ENCODE data around the gene TSEN34. TPM values are rescaled to one million over a fixed set of nuclear protein-coding genes. Genes with fewer than 3 reads are reported as not detected.
"Not testable (repeated sequence)": the region's sequence is repeated elsewhere in the genome, so short reads cannot be mapped to it uniquely, and the experiment has no call there.

Gene TSEN34
- total and polyA plus RNA-seq, 3 donors from 2014 or later = 73.1 to 177 (median 162) TPM

DNA sequence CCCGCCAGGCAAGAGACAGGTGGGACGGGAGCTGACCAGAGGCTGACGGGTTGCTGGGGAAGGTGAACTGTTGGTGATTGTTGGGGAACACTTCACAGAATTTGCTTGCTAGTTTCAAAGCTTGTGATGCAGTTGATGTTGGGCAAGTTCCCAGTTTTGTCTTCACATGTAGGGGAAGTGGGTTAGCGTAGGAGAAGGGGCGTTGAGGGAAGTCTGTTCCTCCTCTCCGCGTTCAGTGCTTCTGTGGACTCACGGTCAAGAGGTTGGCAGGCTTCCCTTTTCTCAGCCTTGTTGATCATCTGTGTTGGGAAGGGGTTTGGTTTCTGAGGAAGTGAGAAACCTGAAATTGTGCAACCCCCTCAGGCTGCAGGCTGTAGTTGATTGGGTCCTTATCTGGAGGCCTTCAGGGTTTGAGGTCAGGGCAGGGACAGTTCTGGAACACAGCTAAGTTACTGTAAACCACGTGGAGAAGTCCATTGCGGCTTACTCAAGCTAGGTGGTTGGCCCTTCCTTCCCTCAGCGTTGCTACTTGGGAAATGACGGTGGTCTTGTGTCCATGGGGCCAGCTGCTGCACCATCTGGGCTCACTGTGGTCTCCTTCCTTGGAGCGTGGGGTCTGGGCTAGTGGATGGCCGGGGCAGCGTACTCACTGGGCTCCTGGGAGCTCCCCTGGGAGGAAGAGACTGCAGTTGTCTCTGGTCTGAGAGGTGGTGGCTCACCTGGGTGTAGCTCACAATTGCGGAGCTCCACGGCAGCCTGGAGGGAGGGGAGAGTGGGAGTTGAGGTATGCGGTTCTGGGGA, 17.1 kb downstream of the TSEN34 start:
- peak overlapping the region; percentile 47 to 75 for H3K27ac ChIP-seq
- H3K9me3 ChIP-seq = no peaks in the 10 kb centered on the region
- intact Hi-C loops (cut with DNase I; ENCODE audit: low total_unique reads) = no loop called here
- H3K4me3 ChIP-seq = no peak overlapping the region
- H3K27me3 ChIP-seq = no peaks in the 10 kb centered on the region
- peaks cover 64% of the 10 kb centered on the region for H3K4me1 ChIP-seq
- H3K36me3 ChIP-seq (ENCODE audit: low read depth, missing control alignments) = no peaks in the 10 kb centered on the region
- TF ChIP-seq POLR2A (IDR thresholded peaks at IDR 0.05) = no peak
- peak; percentile 78 for DNase-seq
- 63 to 76% methylated on average over 17 to 18 of the region's 18 CpGs for WGBS, 2 donors

DNA sequence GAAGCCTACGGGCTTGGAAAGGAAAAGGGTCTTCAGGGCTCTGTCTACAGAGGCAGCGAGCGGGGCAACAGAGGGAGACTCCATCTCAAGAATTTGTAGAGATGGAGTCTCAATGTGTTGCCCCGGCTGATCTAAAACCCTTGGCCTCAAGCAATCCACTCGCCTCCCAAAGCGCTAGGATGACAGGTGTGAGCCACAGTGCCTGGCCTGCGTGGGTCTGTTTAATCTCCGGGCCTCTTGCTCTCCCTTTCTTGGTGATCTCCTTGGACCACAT, 17.6 kb downstream of the TSEN34 start:
- Histone ChIP-seq H3K9me3 (no peaks in the 10 kb centered on the region), H3K4me3 (no peak overlapping the region), H3K27me3 (no peaks in the 10 kb centered on the region), H3K27ac (peak overlapping the region; percentile 47 to 75), H3K4me1 (peaks cover 59% of the 10 kb centered on the region), H3K36me3 (ENCODE audit: low read depth, missing control alignments) (no peaks in the 10 kb centered on the region)
- intact Hi-C loops (cut with DNase I; ENCODE audit: low total_unique reads) = no loop called here
- no peak for DNase-seq
- TF ChIP-seq CTCF (IDR thresholded peaks at IDR 0.05) (no peak), POLR2A (IDR thresholded peaks at IDR 0.05) (no peak)
- WGBS, 2 donors = 79 to 84% methylated on average over 8 of the region's 8 CpGs

- intact Hi-C loops (cut with DNase I; ENCODE audit: low total_unique reads) = no loop called here
- no peak for DNase-seq
- Histone ChIP-seq H3K9me3 (no peaks in the 10 kb centered on the region), H3K4me3 (no peak overlapping the region), H3K36me3 (ENCODE audit: low read depth, missing control alignments) (no peaks in the 10 kb centered on the region), H3K27me3 (no peaks in the 10 kb centered on the region), H3K27ac (peak overlapping the region; percentile 47 to 75), H3K4me1 (peaks cover 53% of the 10 kb centered on the region)
- 57 to 67% methylated on average over 2 to 20 of the region's 24 CpGs for WGBS, 2 donors
- TF ChIP-seq CTCF (IDR thresholded peaks at IDR 0.05) = no peak
- no peak for TF ChIP-seq POLR2A (IDR thresholded peaks at IDR 0.05)
These were observed 18.1 kb downstream of the TSEN34 start for GRCh38 chr19:54209058-54209810.

DNA sequence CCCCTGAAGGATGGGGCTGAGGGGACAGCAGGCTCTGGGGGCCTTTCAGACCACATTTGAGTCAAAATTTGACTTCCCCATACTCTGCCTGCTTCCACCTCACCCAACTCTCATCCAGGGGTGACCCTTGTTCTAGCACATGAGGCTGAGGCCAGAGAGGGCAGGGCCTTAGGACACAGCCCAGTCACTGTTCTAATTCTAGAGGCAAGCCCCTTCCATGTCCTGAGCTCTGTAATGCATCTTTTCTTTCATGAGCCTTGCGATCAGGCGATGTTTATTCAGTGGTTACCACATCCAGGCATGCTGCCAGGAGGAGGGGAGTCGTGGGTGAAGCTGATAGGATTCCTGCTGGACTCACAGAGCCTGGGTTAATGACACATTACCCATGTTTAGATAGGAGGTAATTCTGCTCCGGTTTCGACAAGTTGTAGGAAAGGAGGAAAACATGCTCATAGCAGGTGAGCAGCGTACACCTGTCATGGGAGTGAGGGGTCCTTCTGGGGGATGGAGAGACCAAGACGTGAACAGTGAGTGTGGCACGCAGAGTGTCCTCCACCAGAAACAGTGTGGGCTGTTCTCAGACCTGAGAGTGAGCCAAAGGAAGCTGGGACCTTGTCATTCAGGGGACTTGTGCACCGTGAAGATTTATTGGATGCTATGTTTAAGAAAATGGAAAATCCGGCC, 18.8 kb downstream of the TSEN34 start:
- no peaks in the 10 kb centered on the region for H3K36me3 ChIP-seq (ENCODE audit: low read depth, missing control alignments)
- H3K9me3 ChIP-seq = no peaks in the 10 kb centered on the region
- H3K4me1 ChIP-seq = peaks cover 50% of the 10 kb centered on the region
- H3K4me3 ChIP-seq = no peak overlapping the region
- intact Hi-C loops (cut with DNase I; ENCODE audit: low total_unique reads) = no loop called here
- peak; percentile 93 for DNase-seq
- WGBS, 2 donors = 39 to 41% methylated on average over 10 of the region's 10 CpGs
- H3K27ac ChIP-seq = peak overlapping the region; percentile 47 to 75
- TF ChIP-seq CTCF (IDR thresholded peaks at IDR 0.05) (no peak), POLR2A (IDR thresholded peaks at IDR 0.05) (no peak)
- H3K27me3 ChIP-seq = no peaks in the 10 kb centered on the region

DNA sequence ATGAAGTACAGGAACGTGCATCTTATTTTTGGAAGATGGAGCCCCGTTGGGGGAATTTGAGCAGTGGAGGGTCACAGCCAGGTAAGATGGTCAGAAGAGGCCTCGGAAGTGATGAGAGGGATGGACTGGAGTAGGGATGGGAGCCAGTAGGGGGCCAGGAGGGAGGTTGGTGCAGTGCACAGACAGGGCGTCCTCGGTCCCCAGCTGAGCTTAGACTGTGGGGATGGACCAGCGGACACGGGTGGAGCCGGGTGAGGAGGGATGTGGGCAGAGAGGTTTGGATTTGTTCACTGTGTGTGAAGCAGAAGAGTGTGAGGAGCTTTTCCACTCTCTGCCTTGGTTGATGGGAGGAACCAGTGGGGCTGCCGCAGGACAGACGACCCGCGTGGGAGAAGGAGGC, 20.1 kb downstream of the TSEN34 start:
- H3K4me3 ChIP-seq = no peak overlapping the region
- intact Hi-C loops (cut with DNase I; ENCODE audit: low total_unique reads) = no loop called here
- H3K27me3 ChIP-seq = no peaks in the 10 kb centered on the region
- no peaks in the 10 kb centered on the region for H3K9me3 ChIP-seq
- DNase-seq = no peak
- no peak overlapping the region for H3K27ac ChIP-seq
- TF ChIP-seq POLR2A (IDR thresholded peaks at IDR 0.05) (no peak), CTCF (IDR thresholded peaks at IDR 0.05) (no peak)
- no peaks in the 10 kb centered on the region for H3K36me3 ChIP-seq (ENCODE audit: low read depth, missing control alignments)
- peaks cover 44% of the 10 kb centered on the region for H3K4me1 ChIP-seq
- 76 to 79% methylated on average over 12 of the region's 12 CpGs for WGBS, 2 donors

GRCh38 chr19:54214217-54214616, 23.1 kb downstream of the TSEN34 start:
- intact Hi-C loops (cut with DNase I; ENCODE audit: low total_unique reads); H3K9me3 ChIP-seq; H3K27me3 ChIP-seq; DNase-seq; H3K36me3 ChIP-seq (ENCODE audit: low read depth, missing control alignments); H3K27ac ChIP-seq; H3K4me3 ChIP-seq: not testable (repeated sequence)
- peaks cover 19% of the 10 kb centered on the region for H3K4me1 ChIP-seq
- WGBS, 2 donors = 63 to 68% methylated on average over 4 to 5 of the region's 5 CpGs

DNA sequence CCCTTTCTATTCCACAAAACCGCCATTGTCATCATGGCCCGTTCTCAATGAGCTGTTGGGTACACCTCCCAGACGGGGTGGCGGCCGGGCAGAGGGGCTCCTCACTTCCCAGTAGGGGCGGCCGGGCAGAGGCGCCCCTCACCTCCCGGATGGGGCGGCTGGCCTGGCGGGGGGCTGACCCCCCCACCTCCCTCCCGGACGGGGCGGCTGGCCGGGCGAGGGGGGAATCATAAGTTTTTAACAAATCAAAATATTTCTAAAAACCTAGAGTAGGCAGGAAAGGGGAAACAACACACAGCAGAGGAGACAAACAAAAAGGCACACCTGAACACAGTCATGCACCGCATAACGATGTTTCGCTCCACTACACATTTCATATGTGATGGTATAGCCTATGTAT, 23.6 kb downstream of the TSEN34 start:
- DNase-seq; H3K36me3 ChIP-seq (ENCODE audit: low read depth, missing control alignments); intact Hi-C loops (cut with DNase I; ENCODE audit: low total_unique reads); H3K9me3 ChIP-seq; H3K27me3 ChIP-seq; H3K4me3 ChIP-seq; H3K27ac ChIP-seq: not testable (repeated sequence)
- WGBS, 2 donors = 97% methylated on average over 3 to 18 of the region's 19 CpGs
- H3K4me1 ChIP-seq = peaks cover 14% of the 10 kb centered on the region
